IMR-90 (cell line): ENCODE measurements around the gene NR1H2. TPM values are rescaled to one million over a fixed set of nuclear protein-coding genes. Genes with fewer than 3 reads are reported as not detected.

Experiments
- ATAC-seq: fragments of 200-7000 bp; cut with Tn5 transposase; 2 replicates; pipeline ENCODE4 v1.9.1; 2020; ENCODE audit warnings: low read depth, mild to moderate bottlenecking, moderate library complexity
- BruUV-seq: library from RNA; stranded (reverse); fragments of 400-500 nt; replicated peaks from 2 replicates; lab custom pipeline; 2021; lab: Mats Ljungman, UMichigan
- CTCF ChIA-PET: fragments of 300-600 bp; formaldehyde crosslinking; extraction: SDS; loops from one replicate; lab custom pipeline; 2021; ENCODE audit warnings: antibody characterized with exemption; lab: Yijun Ruan, JAX
- POLR2A ChIA-PET: fragments of 300-600 bp; sonication (Branson Sonifier 250); formaldehyde crosslinking; loops from one replicate; lab custom pipeline; 2022; ENCODE audit warnings: antibody characterized with exemption; ENCODE audit not compliant: unreplicated experiment; lab: Charles Lee
- DNase-seq: peaks from one replicate; pipeline ENCODE4 v3.0.0; 2013
- H2AFZ ChIP-seq: replicated peaks from 2 replicates; pipeline ENCODE3; 2013; ENCODE audit warnings: low read length, mild to moderate bottlenecking; ENCODE audit not compliant: poor library complexity
- H2AK5ac ChIP-seq: 2 replicates; pipeline ENCODE4 v1.6.1; 2013; ENCODE audit warnings: low read depth, low read length, inconsistent platforms
- H2AK9ac ChIP-seq: replicated peaks from 2 replicates; pipeline ENCODE3; 2013; ENCODE audit warnings: mild to moderate bottlenecking, low read depth, low read length, moderate library complexity; ENCODE audit not compliant: poor library complexity
- H2BK120ac ChIP-seq: 2 replicates; pipeline ENCODE4 v1.6.1; 2013; ENCODE audit warnings: low read depth, low read length, inconsistent platforms
- H2BK15ac ChIP-seq: 3 replicates; pipeline ENCODE4 v1.6.1; 2013; ENCODE audit warnings: low read depth, low read length, inconsistent platforms
- H2BK20ac ChIP-seq: 2 replicates; pipeline ENCODE4 v1.6.1; 2013; ENCODE audit warnings: low read depth, mild to moderate bottlenecking, inconsistent platforms, low read length, moderate library complexity
- H2BK5ac ChIP-seq: 2 replicates; pipeline ENCODE4 v1.6.1; 2013; ENCODE audit warnings: mild to moderate bottlenecking, low read depth, low read length, inconsistent platforms; ENCODE audit not compliant: poor library complexity, severe bottlenecking
- H3K14ac ChIP-seq: replicated peaks from 2 replicates; pipeline ENCODE4 v1.6.1; 2013; ENCODE audit warnings: low read depth, low read length, inconsistent platforms
- H3K18ac ChIP-seq: 2 replicates; pipeline ENCODE4 v1.6.1; 2013; ENCODE audit warnings: low read depth, low read length, control low read depth
- H3K23ac ChIP-seq: 2 replicates; pipeline ENCODE4 v1.6.1; 2013; ENCODE audit warnings: low read depth, low read length, inconsistent platforms
- H3K27ac ChIP-seq: 2 replicates; pipeline ENCODE4 v1.5.1; 2013; ENCODE audit warnings: mild to moderate bottlenecking, control low read depth, low read length; ENCODE audit not compliant: insufficient read depth
- H3K27me3 ChIP-seq: 2 replicates; pipeline ENCODE4 v1.6.1; 2013; ENCODE audit warnings: low read length; ENCODE audit not compliant: control insufficient read depth, insufficient read depth
- H3K36me3 ChIP-seq: 2 replicates; pipeline ENCODE4 v1.6.1; 2013; ENCODE audit warnings: low read length, mixed read lengths; ENCODE audit not compliant: control insufficient read depth, insufficient read depth
- H3K4ac ChIP-seq: 2 replicates; pipeline ENCODE4 v1.6.1; 2013; ENCODE audit warnings: low read depth, low read length, inconsistent platforms
- H3K4me1 ChIP-seq: 2 replicates; pipeline ENCODE4 v1.6.1; 2013; ENCODE audit warnings: low read length, mixed read lengths; ENCODE audit not compliant: control insufficient read depth, insufficient read depth
- H3K4me2 ChIP-seq: 2 replicates; pipeline ENCODE4 v1.6.1; 2013; ENCODE audit warnings: low read depth, mild to moderate bottlenecking, control low read depth, low read length, moderate library complexity
- H3K4me3 ChIP-seq: 2 replicates; pipeline ENCODE4 v1.5.1; 2013; ENCODE audit warnings: low read depth, mild to moderate bottlenecking, control low read depth, low read length, moderate library complexity; ENCODE audit not compliant: insufficient read depth
- H3K56ac ChIP-seq: 2 replicates; pipeline ENCODE4 v1.6.1; 2013; ENCODE audit warnings: low read length, inconsistent platforms; ENCODE audit not compliant: insufficient read depth; ENCODE audit errors: extremely low read depth
- H3K79me1 ChIP-seq, 2 experiments: 2 replicates each; pipeline ENCODE4 v1.6.1; 2013; ENCODE audit warnings: low read length in 2 of 2, inconsistent platforms in 1 of 2, low read depth in 1 of 2
- H3K9ac ChIP-seq: 2 replicates; pipeline ENCODE4 v1.6.1; 2013; ENCODE audit warnings: low read depth, low read length, control low read depth
- H3K9me1 ChIP-seq: 2 replicates; pipeline ENCODE4 v1.6.1; 2013; ENCODE audit warnings: low read length, inconsistent platforms; ENCODE audit not compliant: insufficient read depth
- H3K9me3 ChIP-seq: 2 replicates; pipeline ENCODE4 v1.6.1; 2013; ENCODE audit warnings: low read length; ENCODE audit not compliant: control insufficient read depth, insufficient read depth
- H4K20me1 ChIP-seq: 2 replicates; pipeline ENCODE4 v1.6.1; 2013; ENCODE audit warnings: low read length, inconsistent platforms; ENCODE audit not compliant: insufficient read depth
- H4K5ac ChIP-seq: 2 replicates; pipeline ENCODE4 v1.6.1; 2013; ENCODE audit warnings: mild to moderate bottlenecking, low read depth, low read length, control low read depth
- H4K8ac ChIP-seq, 2 experiments: 2 replicates each; pipeline ENCODE4 v1.6.1; 2013; ENCODE audit warnings: low read depth in 2 of 2, low read length in 2 of 2, control low read depth in 1 of 2, inconsistent platforms in 1 of 2
- H4K91ac ChIP-seq: 2 replicates; pipeline ENCODE4 v1.6.1; 2013; ENCODE audit warnings: low read depth, low read length, inconsistent platforms; ENCODE audit not compliant: insufficient read depth
- CEBPB ChIP-seq: IDR thresholded peaks from 2 replicates; pipeline ENCODE4 v1.6.1; 2012; ENCODE audit warnings: low read depth, low read length, improper control_type of control experiment
- FOS ChIP-seq: fragments of 150-350 bp; IDR thresholded peaks from 2 replicates; pipeline ENCODE4 v1.6.1; 2016; ENCODE audit warnings: low read depth, low read length
- MAZ ChIP-seq: IDR thresholded peaks from 2 replicates; pipeline ENCODE4 v1.6.1; 2012; ENCODE audit warnings: low read depth, mild to moderate bottlenecking, low read length, improper control_type of control experiment, moderate library complexity, borderline replicate concordance
- SMC3 ChIP-seq: fragments of 150-350 bp; IDR thresholded peaks from 2 replicates; pipeline ENCODE4 v1.6.1; 2016; ENCODE audit warnings: low read depth, mild to moderate bottlenecking, antibody characterized with exemption, low read length, moderate library complexity
- WGBS, 2 experiments: methylation state at CpG; one replicate each; pipeline versions ENCODE4 v1.1.5 to v1.1.7; 2013; ENCODE audit warnings: missing lambda C conversion rate in 2 of 2; ENCODE audit not compliant: insufficient read length in 1 of 2; ENCODE audit errors: extremely low coverage in 2 of 2; 5-methylcytosine and 5-hydroxymethylcytosine counted together
- dilution Hi-C: fragments of 300-500 bp; cut with HindIII; formaldehyde crosslinking; loops from one replicate; pipeline ENCODE4 v1.14.3; 2018; ENCODE audit warnings: low sequenced_read_pairs; ENCODE audit not compliant: unreplicated experiment
- in situ Hi-C: fragments of 300-500 bp; cut with MboI; formaldehyde crosslinking; loops from 3 replicates; pipeline ENCODE4 v1.14.3; 2019; ENCODE audit warnings: low sequenced_read_pairs, inconsistent platforms, mixed read lengths
- intact Hi-C: fragments of 100-400 bp; cut with micrococcal nuclease; formaldehyde crosslinking; loops from 2 replicates; pipeline ENCODE4 v1.10.0; 2022
- polyA plus RNA-seq, 3 experiments: library from polyadenylated mRNA; depleted of rRNA; stranded (reverse); fragments of >200 nt; gene quantifications; 2 replicates each; pipeline ENCODE4 v1.2.3, GENCODE V29; 2012; ENCODE audit warnings: low replicate concordance in 1 of 3
- total RNA-seq: library from RNA; depleted of rRNA; stranded (reverse); fragments of >200 nt; gene quantifications from 2 replicates; pipeline ENCODE4 v1.2.3, GENCODE V29; 2012
- TF ChIP-seq, protein P1 (sequence below): fragments of 150-350 bp; IDR thresholded peaks from 2 replicates; pipeline ENCODE4 v1.6.1; 2016; ENCODE audit warnings: low read depth, mild to moderate bottlenecking, low read length, moderate library complexity, borderline replicate concordance

Gene NR1H2
- total and polyA plus RNA-seq, 2 of the 4 experiments (the other 2 are of a cell fraction), result 37.8 to 48.4 TPM

DNA sequence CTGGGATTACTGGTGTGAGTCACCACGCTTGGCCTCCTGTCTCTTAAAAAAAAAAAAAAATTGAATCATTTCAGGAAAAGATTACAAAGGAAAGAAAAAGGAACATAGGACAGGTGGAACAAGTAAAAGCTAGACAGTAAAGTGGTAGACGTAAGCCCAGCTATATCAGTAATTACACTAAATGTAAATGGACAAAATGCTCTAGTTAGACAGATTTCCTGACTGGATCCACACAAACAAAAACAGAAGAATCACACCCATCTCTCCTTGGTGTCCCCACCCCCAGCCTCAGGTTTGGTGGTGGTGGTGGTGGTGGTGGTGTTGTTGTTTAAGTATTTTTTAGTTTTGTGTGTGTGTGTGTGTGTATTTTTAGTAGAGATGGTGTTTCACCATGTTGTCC lies 36.2 kb downstream of the NR1H2 start:
- H4K5ac ChIP-seq, result no peak overlapping the region
- dilution Hi-C loops, result no loop called here
- DNase-seq (no peak), ATAC-seq (no peak)
- H2BK5ac ChIP-seq, result no peak overlapping the region
- no peak overlapping the region for H4K8ac ChIP-seq
- ChIA-PET POLR2A (interaction anchor here (0.5 kb wide), 1 partner anchor 15 kb away, joined by 4 read pairs; no protein-coding TSS in a partner anchor), CTCF (no interaction called here)
- no peak overlapping the region for H3K56ac ChIP-seq
- WGBS, 2 experiments, result no CpG with 5 or more reads among the region's 2 CpGs
- peaks cover 7% of the 10 kb centered on the region for H3K36me3 ChIP-seq
- H2BK20ac ChIP-seq, result no peak overlapping the region
- H3K23ac ChIP-seq, result no peak overlapping the region
- no peak overlapping the region for H3K14ac ChIP-seq
- H2AK5ac ChIP-seq, result no peak overlapping the region
- no peaks in the 10 kb centered on the region for H3K9me3 ChIP-seq
- no peak overlapping the region for H3K27ac ChIP-seq
- no peak overlapping the region for H3K4me2 ChIP-seq
- TF ChIP-seq SMC3, result no peak
- TF ChIP-seq CEBPB, result no peak
- TF ChIP-seq FOS, result no peak
- TF ChIP-seq MAZ, result no peak
- TF ChIP-seq, protein P1, sequence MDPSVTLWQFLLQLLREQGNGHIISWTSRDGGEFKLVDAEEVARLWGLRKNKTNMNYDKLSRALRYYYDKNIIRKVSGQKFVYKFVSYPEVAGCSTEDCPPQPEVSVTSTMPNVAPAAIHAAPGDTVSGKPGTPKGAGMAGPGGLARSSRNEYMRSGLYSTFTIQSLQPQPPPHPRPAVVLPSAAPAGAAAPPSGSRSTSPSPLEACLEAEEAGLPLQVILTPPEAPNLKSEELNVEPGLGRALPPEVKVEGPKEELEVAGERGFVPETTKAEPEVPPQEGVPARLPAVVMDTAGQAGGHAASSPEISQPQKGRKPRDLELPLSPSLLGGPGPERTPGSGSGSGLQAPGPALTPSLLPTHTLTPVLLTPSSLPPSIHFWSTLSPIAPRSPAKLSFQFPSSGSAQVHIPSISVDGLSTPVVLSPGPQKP, result no peak
- H3K79me1 ChIP-seq, result no peaks in the 10 kb centered on the region
- H2AFZ ChIP-seq, result no peak overlapping the region
- H3K4me3 ChIP-seq, result no peak overlapping the region
- intact Hi-C loops, result no loop called here
- H3K27me3 ChIP-seq, result no peaks in the 10 kb centered on the region
- no peak overlapping the region for H3K9ac ChIP-seq
- H4K91ac ChIP-seq, result no peak overlapping the region
- no peak overlapping the region for H2BK120ac ChIP-seq
- no peak overlapping the region for H3K4ac ChIP-seq
- H3K18ac ChIP-seq, result no peak overlapping the region
- H2AK9ac ChIP-seq, result no peak overlapping the region
- H3K4me1 ChIP-seq, result no peaks in the 10 kb centered on the region
- no peaks in the 10 kb centered on the region for H3K9me1 ChIP-seq
- H4K20me1 ChIP-seq, result no peaks in the 10 kb centered on the region
- in situ Hi-C loops, result no loop called here
- no peak overlapping the region for H2BK15ac ChIP-seq
- no TSS peak for BruUV-seq
